Fibroblast of the conjunctiva (primary cell): ENCODE measurements around the gene TUBAL3.

Source experiments
- DNase-seq: peaks from one replicate; pipeline ENCODE4 v3.0.0-alpha.2; 2010; ENCODE audit warnings: low read depth

TUBAL3 gene

GRCh38 chr10:5404208-5405041 lies at the start of gene TUBAL3:
TUBAL3 (minus strand) TSS chr10:5404828; CDS start chr10:5404792, 36 bp downstream.
- no peak for DNase-seq

DNA sequence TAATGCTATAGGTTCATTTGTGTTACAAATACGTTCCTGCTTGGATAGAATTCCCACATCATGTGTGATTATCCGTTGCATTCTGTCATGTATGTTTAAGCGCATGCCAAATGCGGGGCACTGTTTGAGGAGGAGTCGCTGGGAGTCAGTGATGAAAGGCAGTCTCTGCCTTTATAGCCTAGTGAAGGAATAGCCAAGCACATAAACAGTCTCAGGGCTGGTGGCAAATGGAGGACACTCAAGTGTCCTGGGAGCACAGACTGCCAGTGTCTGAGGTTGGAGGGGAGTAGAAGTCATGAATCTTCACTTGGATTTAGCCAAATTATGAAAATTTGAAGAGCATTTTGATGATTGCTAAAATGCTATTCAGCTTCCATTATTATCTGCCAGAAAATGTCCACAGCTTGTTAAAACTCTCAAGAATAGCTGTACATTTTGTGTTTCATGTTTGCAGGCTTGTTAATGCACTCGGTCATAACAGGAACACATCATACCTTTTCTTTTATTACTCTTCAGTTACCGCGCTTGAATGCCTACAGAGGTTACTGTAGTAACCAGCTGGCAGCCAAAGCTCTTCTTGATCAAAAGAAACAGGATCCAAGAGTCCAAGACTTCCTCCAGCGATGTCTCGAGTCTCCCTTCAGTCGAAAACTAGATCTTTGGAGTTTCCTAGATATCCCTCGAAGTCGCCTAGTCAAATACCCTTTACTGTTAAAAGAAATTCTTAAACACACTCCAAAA lies 49.3 kb upstream of the TUBAL3 start:
- DNase-seq, result no peak

- DNase-seq, result no peak
Measured at GRCh38 chr10:5450605-5451384, 46.2 kb upstream of the TUBAL3 start.

DNA sequence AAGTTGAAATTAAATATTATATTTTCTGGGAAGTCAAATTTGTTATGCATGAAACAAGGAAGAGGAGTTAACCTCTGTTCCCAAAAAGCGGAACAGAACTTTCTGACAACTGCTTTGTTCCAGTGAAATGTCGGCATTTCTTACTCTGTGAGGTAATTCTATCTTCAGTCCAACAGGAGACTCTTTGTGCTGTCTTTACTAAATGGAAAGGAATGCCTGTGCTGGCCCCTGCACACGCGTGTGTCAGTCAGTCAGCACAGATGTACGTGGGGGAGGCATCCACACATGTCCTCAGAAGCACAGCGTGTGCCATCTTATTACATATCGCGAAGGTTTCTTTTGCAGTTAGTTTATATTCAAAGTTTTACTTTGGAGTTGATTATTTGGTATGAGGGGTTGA lies 45.2 kb upstream of the TUBAL3 start:
- peak; percentile 69 for DNase-seq

DNA sequence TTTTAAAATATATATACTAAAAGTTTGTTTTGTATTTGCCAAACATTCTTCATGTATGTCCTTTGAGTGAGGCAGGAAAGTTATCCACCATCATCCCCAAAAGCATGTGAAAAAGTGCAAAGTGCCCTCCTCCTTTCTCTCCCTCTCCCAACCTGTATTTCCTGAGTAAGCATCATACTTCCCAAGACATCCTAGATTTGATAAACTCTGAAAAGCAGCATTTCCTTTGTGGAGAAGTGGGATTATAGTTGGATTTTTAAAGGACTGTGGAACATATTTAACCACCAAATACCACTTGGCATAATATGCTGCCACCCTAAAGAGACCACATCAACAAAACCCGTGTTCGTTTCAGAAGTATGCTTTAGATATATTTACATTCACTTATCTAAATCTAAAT lies 44.6 kb upstream of the TUBAL3 start:
- no peak for DNase-seq

- DNase-seq, result no peak
Measured at GRCh38 chr10:5448333-5449001, 43.8 kb upstream of the TUBAL3 start.

DNA sequence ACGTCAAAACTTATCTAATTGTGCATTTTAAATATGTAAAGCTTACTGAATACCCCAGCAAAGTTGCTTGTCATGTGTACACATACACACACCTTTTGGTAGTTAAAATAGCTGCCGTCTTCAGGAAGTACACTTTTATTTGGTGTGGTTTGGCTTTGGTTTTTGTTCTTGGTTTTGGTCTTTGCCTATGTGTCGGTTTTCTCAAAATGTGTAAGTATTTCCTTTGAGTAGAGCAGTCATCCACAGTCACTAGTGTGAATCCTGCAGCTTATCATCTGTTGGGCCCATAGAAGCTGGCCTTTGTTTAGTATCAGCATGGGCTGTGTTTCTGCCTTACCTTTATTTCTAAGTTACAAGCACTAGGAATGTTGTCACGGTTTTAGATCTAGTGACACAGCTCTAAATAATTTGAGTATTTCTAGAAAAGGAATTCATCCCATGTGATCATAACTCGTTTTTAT lies 43.0 kb upstream of the TUBAL3 start:
- DNase-seq, result no peak

DNA sequence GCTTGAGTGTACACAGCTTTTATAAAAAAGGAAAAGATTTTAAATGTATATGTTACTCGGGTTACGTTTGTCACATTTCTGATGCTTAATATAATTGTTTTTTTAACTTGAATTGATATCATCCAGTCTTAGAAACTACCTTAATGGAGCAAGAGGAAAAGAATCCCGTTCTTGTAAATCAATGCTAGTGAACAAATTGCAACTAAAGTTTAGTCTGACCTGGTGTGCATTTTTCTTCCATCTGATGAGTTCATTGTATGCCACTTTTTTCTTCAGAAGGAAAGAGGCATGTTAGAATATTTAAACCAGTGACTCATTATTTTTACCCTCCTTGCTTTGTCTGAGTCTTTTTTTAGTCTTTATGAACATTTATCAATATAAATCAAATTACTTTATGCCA lies 42.4 kb upstream of the TUBAL3 start:
- no peak for DNase-seq

GRCh38 chr10:5446390-5446926 lies 41.8 kb upstream of the TUBAL3 start:
- DNase-seq, result peak; percentile 75

- no peak for DNase-seq
Measured at GRCh38 chr10:5445006-5445405, 40.4 kb upstream of the TUBAL3 start.

- DNase-seq, result no peak
Measured at GRCh38 chr10:5443429-5443828, 38.8 kb upstream of the TUBAL3 start.

DNA sequence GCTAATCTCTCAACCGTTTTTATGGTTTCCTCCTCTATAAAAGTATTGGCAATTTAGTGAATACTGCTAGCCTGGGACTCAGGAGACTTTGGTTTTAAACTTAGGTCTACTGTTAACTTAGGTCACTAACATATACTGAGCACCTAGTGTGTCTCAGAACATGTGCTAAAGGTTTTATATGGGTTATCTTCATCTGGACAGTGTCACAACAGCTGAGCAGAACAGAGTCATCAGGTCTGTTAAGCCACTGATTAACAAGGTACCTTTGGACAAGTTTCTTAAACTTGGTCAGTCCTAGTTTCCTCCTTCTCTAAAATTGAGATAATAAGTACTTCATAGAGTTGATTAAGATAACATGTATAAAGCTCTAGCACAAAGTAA lies 38.4 kb upstream of the TUBAL3 start:
- DNase-seq, result no peak

GRCh38 chr10:5442065-5442989 lies 37.7 kb upstream of the TUBAL3 start:
- DNase-seq, result no peak

GRCh38 chr10:5441106-5441505 lies 36.5 kb upstream of the TUBAL3 start:
- no peak for DNase-seq

DNA sequence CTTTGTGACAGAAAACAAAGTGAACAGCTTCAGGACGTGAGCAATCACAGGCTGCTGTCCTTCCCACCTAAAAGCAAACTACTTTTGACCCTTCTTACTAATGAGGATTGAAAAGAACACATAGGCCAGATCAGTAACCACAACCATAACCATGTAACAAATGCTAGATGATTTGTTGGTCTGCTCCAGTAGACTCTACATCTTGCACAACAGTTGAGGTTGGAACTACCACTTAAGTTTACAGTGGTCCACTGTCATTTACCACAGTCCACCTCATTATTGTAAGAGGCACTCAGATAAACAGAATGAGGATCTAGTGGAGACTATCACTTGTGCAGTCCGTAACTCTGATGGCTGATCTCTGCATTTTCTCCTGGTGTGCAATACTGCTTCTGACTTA lies 35.6 kb upstream of the TUBAL3 start:
- DNase-seq, result no peak

DNA sequence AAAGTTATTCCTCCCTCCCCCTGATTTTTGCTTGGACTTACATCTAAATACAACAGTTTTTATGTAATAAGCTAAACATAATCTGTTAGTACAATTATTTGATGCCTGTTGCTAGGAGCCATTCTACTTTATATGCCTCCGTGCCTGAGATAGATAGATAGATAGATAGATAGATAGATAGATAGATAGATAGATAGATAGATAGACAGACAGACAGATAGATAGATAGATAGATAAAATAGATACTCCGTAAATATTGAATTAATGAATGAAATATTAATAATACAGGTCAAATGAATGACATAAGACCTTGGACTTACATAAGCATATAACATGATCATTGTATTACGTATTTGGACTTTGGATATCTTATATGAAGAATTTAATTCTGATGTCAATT lies 30.7 kb upstream of the TUBAL3 start:
- DNase-seq, result no peak

- DNase-seq, result no peak
Measured at GRCh38 chr10:5434017-5434753, 29.6 kb upstream of the TUBAL3 start.

DNA sequence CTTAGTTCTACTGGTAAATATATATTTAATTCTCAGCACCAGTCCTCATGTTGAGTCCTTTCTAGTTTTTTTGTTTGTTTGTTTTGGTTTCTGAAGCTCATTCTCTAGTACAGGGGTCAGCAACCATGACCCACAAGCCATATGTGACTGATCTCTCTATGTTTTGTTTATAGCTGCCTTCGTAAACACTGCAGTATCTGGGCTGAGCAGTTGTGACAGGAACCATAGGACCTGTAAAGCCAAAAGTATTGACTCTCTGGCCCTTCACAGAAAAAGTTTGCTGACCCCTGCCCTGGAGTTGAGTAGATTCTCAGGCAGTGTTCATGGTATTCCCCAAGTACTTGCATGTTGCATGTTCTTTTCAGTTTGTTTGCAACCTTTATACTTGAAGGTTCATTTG lies 28.6 kb upstream of the TUBAL3 start:
- no peak for DNase-seq

DNA sequence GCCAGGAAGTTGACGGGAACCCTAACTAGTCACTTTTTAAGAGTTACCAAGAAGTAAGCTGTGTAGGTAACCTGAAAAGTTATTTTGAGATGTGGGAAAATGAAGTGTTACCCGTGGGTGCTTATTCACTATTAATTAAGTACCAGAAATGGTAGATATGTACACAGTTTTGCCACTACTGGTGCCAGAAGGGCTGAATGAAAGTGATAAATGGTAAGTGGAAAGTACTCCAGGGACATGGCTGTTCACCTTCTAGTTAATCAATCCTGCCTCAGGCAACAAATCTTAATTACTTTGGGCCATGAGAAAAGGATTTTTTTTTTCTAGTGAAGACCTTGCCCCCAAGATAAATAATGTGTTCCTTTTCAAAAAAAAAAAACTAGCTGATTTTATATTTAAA lies 23.5 kb upstream of the TUBAL3 start:
- no peak for DNase-seq

DNA sequence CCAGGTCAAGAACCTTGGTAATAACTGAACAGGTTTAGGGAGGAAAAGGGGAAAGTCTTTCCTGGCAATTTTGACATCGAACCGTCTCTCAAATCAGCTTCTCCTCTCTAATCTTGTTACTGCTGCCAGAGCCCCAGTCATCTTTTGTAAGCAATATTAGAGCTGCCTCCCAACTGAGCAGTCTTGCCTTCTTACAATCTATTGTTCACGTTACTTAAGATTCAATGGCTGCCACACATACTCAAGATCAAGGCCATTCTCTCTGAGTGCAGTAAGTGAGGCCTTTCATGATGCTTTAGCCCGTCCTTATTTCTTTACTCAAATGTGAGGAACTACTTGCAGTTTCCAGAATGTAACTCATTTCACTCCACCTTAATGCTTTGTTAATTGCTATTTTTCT lies 20.1 kb upstream of the TUBAL3 start:
- no peak for DNase-seq
